Left lobe of liver (tissue), 2 donors: ENCODE measurements around the gene DENND4A. TPM values are rescaled to one million over a fixed set of nuclear protein-coding genes. Genes with fewer than 3 reads are reported as not detected.
"Not testable (repeated sequence)": the region's sequence is repeated elsewhere in the genome, so short reads cannot be mapped to it uniquely, and the experiment has no call there.

ENCODE experiments used
- ATAC-seq: fragments of 200-7000 bp; cut with Tn5 transposase; one replicate; pipeline ENCODE4 v1.9.1; 2020; ENCODE audit warnings: mild to moderate bottlenecking, moderate library complexity
- DNase-seq: peaks from one replicate; pipeline ENCODE4 v3.0.0-alpha.2; 2020; ENCODE audit warnings: low spot score
- total RNA-seq: library from RNA; stranded (reverse); gene quantifications from one replicate; pipeline ENCODE4 v1.2.1, GENCODE V29; 2021
- donor health status: DM: no; HTN: no; CAD: no; lungs with moderate emphysema.
- donor health status: DM: no; HTN: yes; CAD: no.

DENND4A gene
- total RNA-seq, 1 donor from 2014 or later: 10.7 TPM

DNA sequence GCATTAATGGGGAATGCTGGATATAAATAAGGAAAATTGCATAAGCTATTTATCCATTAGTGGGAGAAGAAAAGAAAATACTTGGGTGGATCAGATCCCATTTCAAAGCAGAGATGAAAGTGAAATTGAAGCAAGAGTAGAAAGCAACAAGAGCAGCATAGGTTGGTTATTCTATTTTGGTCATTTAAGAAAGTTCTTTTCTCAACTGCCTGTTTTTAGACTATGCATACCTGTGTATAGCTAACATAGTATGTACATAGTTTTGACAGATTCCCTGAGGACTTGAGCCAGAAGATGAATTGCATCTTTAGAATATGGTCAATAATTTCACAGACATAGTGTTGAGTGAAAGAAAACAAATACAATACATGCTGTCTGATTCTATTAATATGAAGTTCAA, 29.0 kb upstream of the DENND4A start:
- ATAC-seq (no peak), DNase-seq (no peak)

DNA sequence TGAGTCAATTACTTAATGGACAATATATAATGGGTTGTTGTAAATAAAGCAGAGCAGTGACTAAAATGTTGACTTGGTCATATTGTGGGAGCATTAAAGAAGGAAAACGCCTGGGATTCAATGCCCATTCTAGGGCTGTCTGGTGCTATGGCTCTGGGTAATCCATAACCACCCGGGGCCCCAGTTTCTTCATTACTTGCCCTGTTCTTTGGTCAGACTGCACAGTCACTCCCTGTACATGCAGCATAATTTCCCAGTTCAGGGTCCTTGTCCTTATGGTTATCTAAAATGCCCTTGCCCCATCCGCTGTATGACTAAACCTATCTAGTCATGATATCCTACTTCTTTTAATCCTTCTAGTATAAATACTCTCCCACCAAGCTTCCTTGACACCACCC, 27.5 kb upstream of the DENND4A start:
- no peak for DNase-seq
- ATAC-seq: no peak

DNA sequence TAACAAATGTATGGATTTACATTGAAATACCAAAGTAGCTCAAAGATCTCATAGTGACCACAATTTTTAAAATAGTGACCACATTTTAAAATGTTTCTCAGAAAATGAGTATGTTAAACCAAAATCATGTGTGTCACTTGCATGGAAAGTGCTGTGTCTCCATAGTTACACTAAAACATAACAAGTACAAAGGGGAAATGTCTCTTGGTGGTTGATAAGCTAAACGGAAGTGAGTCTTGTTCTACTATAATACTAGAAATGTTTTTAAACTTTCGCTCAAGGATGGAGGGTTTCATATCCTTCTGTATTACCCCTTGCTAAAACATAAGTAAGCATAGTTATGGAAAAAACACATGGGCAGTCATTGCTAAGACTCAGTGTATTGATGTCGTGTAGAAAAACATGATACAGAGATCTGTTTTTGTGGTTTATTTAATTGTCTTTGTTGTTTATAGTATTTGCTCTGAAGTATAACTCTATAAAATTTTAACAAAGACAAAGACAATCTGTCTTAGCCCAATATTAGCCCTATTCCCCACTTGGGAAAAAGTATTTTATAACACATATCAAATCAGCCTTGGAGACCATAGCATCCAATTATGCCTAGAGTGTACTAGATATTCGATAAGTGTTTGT, 27.0 kb upstream of the DENND4A start:
- ATAC-seq: no peak
- no peak for DNase-seq

DNA sequence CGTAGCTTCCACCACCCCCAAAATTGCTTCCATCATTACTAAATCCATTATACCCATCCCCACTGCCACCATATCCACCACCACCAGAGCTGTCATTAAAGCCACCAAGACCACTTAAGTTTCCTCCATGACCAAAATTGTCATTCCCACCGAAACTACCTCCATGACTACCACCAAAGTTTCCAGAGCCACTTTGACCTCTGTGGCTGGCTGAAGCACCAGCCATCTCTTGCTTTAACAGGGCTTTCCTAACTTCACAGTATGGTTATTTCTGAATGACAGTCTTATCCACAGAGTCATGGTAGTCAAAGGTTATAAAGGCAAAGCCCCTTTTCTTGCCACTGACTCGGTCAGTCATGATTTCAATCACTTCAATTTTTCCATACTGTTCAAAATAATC, 24.3 kb upstream of the DENND4A start:
- DNase-seq: no peak
- ATAC-seq: no peak

DNA sequence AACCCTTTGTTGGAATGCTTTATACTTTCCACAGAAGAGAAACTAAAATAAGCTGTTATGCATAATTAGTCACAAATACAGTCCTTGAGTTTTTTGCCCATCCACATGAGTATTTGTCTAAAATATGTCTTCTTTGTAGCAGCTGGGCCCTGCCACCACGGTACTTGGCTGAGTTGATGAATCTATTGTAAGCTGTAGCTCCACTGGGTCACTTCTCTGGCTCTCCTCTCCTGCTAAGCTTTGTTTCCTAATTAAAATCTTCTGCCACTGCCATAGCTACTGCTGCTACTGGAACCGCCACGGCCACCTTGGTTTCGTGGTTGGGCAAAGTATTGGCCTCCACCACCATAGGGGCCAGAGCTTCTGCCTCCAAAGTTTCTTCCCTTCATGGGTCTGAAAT, 23.9 kb upstream of the DENND4A start:
- ATAC-seq, DNase-seq: not testable (repeated sequence)

DNA sequence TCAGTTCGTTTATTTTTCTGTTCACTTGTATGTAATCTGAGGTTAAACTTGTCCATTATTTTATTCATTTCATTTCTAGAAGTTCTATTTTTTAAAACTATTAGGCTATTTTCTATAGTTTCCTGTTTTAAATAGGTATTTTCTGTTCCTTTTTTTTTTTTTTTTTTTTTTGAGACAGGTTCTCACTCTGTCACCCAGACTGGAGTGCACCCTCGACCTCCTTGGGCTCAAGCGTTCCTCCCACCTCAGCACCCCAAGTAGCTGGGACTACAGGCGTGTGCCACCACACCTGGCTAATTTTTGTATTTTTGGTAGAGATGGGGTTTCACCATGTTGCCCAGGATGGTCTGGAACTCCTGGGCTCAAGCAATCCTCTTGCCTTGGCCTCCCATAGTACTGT, 22.2 kb upstream of the DENND4A start:
- DNase-seq, ATAC-seq: not testable (repeated sequence)

DNA sequence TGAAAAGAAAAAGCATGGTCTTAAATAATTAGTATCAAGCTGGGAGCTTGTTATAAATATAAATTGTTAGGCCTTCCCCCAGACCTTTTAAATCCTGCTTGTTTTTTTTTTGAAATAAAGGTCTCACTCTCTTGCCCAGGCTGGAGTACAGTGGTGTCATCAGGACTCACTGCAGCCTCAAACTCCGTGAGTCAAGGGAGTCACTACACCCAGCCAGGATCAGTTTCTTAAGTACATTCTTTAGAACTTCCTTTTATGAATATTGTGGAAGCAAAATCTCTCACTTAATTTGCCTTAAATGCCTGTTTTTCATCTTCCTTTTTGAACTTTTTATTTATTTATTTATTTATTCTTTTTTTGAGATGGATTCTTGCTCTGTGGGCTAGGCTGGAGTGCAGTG, 20.8 kb upstream of the DENND4A start:
- no peak for ATAC-seq
- DNase-seq: no peak

DNA sequence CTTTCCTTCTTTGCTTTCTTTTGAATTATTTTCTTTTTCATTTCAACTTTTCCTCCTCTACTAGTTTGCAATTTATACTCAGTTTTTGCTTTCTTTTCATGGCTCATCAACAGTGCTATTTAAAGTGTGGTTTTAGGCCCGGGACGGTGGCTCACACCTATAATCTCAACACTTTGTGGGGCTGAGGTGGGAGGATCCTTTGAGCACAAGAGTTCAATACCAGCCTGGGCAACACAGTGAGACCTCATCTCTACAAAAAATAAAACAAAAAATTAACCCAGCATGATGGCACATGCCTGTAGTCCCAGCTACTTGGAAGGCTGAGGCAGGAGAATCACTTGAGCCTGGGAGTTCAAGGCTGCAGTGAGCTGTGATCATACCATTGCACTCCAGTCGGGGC, 20.4 kb upstream of the DENND4A start:
- DNase-seq (no peak), ATAC-seq (no peak)

DNA sequence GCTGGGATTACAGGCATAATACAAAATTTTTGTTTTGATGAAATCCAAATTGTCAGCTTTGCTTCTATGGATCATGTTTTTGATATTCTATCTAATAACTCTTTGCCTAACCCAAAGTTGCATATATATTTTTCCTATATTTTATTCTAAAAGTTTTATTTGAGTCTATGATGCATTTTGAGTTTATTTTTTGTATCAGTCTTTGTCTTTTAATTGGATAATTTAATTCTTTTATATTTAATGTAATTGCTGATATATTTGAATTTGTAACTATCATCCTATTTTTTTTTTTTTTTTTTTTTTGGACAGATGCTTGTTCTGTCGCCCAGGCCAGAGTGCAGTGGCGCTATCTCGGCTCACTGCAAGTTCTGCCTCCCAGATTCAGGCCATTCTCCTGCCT, 19.7 kb upstream of the DENND4A start:
- DNase-seq: no peak
- ATAC-seq: no peak

DNA sequence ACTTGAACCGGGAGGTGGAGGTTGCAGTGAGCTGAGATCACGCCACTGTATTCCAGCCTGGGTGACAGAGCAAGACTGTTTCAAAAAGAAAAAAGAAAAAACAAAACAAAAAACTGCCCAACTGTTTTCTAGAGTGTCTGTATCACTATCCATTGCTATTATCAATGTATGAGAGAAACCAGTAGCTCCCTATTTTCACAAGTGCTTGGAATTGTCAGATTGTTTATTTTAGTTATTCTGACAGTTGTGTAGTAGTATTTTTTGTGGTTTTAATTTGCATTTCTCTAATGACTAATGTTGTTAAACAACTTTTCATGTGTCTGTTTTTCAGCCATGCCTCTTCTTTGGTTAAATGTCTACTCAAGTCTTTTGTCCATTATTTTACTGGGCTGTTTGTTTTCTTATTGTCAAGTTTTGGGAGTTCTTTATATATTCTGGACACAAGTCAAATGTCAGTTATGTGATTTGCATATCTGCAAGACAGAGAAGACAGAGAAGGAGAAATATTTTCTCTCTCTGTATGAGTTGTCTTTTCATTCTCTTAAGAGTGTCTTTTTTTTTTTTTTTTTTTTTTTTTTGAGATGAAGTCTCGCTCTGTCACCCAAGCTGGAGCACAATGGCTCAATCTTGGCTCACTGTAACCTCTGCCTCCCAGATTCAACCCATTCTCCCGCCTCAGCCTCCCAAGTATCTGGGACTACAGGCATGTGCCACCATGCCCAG, 19.1 kb upstream of the DENND4A start:
- not testable (repeated sequence) for DNase-seq, ATAC-seq

DNA sequence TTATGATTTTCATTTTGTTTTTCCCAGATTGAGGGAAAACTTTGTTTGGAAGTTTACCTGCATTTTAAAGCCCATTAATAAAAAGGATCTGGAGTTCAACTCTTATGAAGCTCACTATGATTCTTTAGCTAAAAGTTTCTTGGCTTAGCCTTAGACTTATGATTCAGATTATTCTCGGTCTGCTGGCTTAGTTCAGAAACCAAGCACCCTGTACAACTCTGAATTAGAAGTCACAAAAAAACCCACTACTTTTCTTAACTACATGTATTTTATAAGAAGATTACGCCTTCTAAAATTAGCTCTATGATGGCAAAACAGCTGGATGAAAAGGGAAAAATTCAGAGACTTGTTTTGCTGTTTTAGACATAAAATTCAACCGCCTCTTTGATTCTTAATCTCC, 14.3 kb upstream of the DENND4A start:
- no peak for DNase-seq

DNA sequence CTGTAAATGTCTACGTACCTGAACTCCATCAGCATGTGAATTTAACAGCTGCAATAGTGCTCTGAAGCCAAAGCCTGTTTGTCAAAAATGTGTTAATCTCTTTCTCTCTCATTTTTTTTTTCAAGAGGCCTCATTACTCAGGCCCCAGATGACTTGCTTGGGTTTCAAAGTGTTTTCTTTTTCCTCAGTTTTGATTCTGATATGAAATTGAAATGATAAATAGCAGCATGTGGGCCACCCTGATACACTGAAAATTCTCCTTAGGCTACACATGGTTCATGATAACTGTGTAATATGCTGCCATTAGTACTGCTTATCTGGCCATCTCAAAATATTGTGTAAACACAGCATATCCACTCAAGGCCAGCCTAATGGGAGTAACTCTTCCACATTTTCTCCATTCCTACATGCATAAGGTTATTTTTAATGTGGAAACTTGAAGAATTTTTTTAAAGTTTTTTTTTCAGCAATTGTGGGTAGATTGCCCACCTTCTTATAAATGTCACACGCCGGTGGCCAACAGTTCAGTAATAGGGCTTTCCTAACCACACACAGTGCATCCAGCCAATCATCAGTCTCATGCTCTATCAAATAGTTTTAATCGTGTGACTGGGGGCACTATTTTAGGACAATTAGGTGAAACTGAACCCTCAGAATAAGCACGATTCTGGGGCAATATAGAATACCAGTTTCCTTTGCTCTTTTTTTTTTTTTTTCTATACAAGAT, 13.1 kb upstream of the DENND4A start:
- ATAC-seq: peak; percentile 18
- DNase-seq: no peak

More for the DNA sequence above, 14.3 kb upstream of the DENND4A start:
- ATAC-seq: no peak

DNA sequence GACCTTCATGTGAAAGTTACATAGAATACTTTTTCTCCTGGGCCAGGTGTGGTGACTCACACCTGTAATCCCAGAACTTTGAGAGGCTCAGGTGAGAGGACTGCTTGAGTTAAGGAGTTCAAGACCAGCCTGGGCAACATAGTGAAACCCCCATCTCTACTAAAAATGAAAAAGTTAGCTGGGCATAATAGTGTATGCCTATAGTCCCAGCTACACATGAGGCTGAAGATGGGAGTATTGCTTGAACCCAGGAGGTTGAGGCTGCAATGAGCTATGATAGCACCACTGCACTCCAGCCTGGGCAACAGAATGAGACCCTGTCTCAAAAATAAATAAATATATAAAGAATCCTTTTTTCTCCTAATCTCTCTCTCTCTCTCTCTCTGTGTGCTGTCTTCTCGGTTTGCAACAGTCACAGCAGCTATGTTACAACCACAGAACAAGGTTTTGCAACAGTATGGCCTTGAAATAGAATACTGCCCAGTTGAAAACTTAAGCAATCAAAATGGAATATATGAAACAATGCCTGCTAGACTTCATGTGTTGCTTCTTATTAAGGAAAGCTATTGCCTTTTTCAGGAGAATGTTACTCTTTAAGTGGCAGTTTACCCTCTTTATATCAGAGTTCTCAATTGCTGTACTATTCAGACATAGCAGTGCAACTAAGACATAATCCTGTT, 12.3 kb upstream of the DENND4A start:
- ATAC-seq (peak; percentile 97), DNase-seq (no peak)

DNA sequence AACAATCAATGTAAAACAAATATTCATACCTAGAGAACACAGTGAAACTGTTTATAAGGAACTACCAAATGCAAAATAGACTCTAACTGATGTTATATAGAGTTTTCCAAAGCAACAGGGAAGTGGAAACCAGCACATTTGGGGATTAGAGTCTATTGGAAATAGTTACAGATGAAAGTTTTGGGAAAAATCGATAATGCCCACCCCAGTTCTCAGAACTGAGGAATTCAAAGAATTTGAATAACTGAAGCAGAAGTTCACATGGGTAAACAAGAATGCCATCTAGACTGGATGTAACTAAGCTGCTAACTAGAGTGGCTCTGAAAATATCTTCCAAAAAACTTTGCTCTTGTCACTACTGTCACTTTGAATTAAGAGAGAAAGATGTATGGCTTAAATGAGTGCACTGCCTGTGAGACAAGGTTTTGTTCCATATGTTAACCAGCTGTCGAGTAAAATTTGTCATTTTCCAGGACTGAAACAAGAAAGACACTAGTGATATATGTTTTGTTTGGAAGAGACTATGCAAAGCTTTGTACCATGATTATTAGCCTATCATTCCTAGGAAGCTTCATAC, 9.2 kb upstream of the DENND4A start:
- no peak for ATAC-seq
- DNase-seq: no peak

DNA sequence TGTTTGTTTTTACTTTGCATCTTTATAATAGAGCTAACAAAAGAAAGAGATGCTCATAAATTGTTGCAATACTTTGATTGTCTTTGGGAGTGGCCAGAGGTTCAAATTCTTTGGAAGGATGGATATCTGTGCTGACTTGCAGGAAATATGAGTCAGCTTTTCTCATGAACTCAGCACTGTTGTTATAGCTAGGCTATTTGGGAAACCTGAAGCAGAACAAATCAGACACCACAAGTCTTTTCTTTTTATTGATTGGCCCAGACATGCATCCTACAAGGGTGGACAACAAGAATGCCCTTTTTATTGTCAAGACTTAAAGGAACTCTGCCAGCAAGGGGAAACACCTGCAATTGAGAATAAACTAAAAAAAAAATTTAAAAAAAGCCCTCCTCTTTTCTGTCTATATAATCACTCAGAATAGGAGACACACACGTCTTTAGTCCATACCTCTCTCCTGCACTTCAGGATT, 4.6 kb upstream of the DENND4A start:
- ATAC-seq (no peak), DNase-seq (no peak)

DNA sequence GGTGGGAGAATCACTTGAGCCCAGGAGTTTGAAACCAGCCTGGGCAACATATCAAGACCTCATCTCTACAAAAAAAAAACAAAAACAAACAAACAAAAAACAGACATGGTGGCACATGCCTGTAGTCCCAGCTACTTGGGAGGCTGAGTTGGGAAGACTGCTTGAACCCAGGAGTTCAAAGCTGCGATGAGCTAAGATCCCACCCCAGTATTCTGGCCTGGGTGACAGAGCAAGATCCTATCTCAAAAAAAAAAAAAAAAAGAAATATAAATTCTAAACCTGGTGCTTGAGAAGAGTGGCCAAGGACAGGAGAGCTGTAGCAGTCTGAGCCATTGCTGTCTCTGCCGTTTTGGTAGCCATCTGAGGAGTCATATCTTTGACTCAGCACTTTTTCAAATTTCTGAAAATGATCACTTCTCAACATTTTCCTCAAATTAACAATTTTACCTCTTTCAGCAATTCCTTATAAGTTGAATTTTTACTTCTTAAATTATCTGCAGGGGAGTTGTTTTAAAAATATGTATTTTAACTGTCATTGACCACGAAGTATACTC, 3.6 kb upstream of the DENND4A start:
- no peak for DNase-seq
- ATAC-seq: no peak

DNA sequence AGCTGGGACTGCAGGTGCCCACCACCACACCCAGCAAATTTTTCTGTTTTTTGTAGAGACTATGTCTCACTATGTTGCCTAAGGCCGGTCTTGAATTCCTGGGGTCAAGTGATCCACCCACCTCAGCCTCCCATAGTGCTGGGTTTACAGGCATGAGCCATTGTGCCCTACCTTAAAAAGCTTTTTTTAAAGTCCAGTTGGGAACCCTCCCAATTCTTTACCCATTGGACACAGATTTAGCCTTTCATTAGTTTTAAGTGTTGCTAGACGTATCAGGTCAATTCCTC, 1.7 kb upstream of the DENND4A start:
- DNase-seq (no peak), ATAC-seq (no peak)

DNA sequence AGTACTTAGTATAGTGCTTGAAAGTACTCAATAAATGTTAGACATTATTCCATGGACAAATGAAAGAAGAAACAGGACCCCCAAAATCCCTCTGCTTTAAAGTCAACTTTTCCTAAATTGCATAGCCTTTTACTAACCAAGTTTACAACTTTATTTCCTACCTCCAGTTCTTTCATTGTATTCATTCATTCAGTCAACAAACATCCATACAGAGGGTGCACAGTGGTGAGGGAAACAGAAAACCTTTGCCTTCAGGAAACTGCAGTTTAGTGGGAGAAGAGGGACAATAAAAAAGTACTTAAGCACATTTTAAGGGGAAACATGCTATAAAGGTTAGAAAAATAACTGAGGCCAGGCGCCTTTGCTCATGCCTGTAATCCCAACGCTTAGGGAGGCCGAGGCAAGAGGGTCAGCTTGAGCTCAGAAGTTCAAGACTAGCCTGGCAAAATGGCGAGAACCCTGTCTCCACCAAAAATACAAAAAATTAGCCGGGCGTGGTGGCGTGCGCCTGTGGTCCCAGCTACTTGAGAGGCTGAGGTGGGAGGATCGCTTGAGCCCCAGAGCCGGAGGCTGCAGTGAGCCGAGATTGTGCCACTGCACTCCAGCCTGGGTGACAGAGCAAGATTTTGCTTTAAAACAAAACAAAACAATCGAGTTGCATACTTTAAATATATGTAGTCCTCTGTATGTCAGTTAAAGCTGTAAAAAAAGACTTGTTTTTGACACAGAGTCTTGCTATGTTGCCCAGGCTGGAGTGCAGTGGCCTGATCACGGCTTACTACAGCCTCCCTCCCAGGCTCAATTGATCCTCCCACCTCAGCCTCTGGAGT, 1.1 kb upstream of the DENND4A start:
- DNase-seq (no peak), ATAC-seq (no peak)

DNA sequence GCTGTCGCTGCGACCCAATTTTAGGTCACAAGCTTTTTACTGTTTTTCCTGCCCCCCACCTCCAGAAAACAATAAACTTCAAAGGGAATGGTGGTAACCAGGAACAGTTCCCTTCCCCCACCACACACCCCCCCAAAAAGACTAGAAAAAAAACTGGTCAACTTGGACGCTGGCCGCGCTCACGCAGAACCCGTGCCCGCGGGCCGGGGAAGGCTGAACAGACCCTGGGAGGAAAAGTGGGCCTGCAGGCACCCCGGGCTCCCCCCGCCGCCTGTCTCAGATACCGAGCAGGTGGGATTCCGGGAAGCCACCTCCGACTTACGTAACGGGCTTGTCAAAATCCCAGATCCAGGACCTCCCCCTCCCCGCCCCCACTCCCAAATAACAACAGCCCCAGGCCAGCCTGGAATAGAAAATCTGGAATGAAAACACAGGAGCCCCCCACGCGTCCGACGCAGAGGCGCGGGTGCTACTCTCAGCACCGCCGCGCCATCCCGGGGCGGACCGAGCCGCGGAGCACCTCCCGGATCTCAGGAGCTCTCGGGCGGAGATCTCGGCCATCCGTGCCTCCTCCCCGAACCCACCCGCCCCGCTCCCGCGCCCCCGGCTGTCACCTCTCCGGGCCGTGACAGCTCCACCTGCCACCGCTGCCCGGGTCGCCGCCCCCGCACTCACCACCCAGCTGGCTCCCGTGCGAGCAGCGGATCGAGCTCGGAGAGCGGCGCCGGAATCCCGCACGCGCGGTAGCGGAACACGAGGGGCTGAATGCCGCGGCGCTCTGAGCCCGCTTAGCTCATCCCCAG, 557 bp downstream of the DENND4A start:
- peak; percentile 77 for DNase-seq

More for the DNA sequence above, 557 bp downstream of the DENND4A start:
- ATAC-seq: peak; percentile 58
